GM10266 (cell line): ENCODE measurements around the gene KCNK13.

Experiments
- DNase-seq: peaks from one replicate; pipeline ENCODE4 v3.0.0; 2012; ENCODE audit errors: extremely low spot score
- CTCF ChIP-seq: IDR thresholded peaks from 2 replicates; pipeline ENCODE4 v1.5.1; 2012; ENCODE audit warnings: mild to moderate bottlenecking, low read depth; ENCODE audit not compliant: control insufficient read depth, insufficient read depth; ENCODE audit errors: missing control alignments

The KCNK13 gene

GRCh38 chr14:90140956-90141316 lies 79.1 kb downstream of the KCNK13 start:
- TF ChIP-seq CTCF = no peak
- no peak for DNase-seq

GRCh38 chr14:90153429-90153828 lies 91.6 kb downstream of the KCNK13 start:
- TF ChIP-seq CTCF = no peak
- no peak for DNase-seq

GRCh38 chr14:90154110-90154509 lies 92.3 kb downstream of the KCNK13 start:
- TF ChIP-seq CTCF = no peak
- DNase-seq = no peak

GRCh38 chr14:90159146-90159545 lies 97.4 kb downstream of the KCNK13 start:
- TF ChIP-seq CTCF = no peak
- DNase-seq = no peak

GRCh38 chr14:90159688-90160087 lies 97.9 kb downstream of the KCNK13 start:
- DNase-seq = no peak
- no peak for TF ChIP-seq CTCF

GRCh38 chr14:90161129-90161528 lies 99.3 kb downstream of the KCNK13 start:
- TF ChIP-seq CTCF = no peak
- no peak for DNase-seq

- no peak for TF ChIP-seq CTCF
- DNase-seq = no peak
Observed at GRCh38 chr14:90168425-90169105, 106.8 kb downstream of the KCNK13 start.
